MM.1S (cell line): ENCODE measurements around the gene NCKAP5.
"Not testable (repeated sequence)": the region's sequence is repeated elsewhere in the genome, so short reads cannot be mapped to it uniquely, and the experiment has no call there.

Experiments
- DNase-seq: peaks from one replicate; pipeline ENCODE4 v3.0.0-alpha.2; 2015
- H2AFZ ChIP-seq: fragments of 300-600 bp; sonication (generic); 2 replicates; pipeline ENCODE4 v1.6.0; 2016; ENCODE audit warnings: antibody characterized with exemption, low read length
- H3F3A ChIP-seq: fragments of 300-600 bp; sonication (generic); 2 replicates; pipeline ENCODE4 v1.6.1; 2016; ENCODE audit warnings: mild to moderate bottlenecking, antibody characterized with exemption, low read length, moderate library complexity, mixed read lengths; ENCODE audit not compliant: insufficient read depth
- H3K27ac ChIP-seq: fragments of 300-600 bp; sonication (generic); 2 replicates; pipeline ENCODE4 v1.5.1; 2016; ENCODE audit warnings: mild to moderate bottlenecking, low read length
- H3K27me3 ChIP-seq: fragments of 300-600 bp; sonication (generic); replicated peaks from 2 replicates; pipeline ENCODE4 v1.6.0; 2016; ENCODE audit warnings: low read length; ENCODE audit not compliant: insufficient read depth
- H3K36me3 ChIP-seq: fragments of 300-600 bp; sonication (generic); replicated peaks from 2 replicates; pipeline ENCODE4 v1.6.1; 2016; ENCODE audit warnings: mild to moderate bottlenecking, low read length, mixed read lengths; ENCODE audit not compliant: insufficient read depth
- H3K4me1 ChIP-seq: fragments of 300-600 bp; sonication (generic); 2 replicates; pipeline ENCODE4 v1.6.1; 2016; ENCODE audit warnings: low read length, mixed read lengths
- H3K4me2 ChIP-seq: fragments of 300-600 bp; sonication (generic); 2 replicates; pipeline ENCODE4 v1.6.0; 2016; ENCODE audit warnings: low read depth, low read length
- H3K4me3 ChIP-seq: fragments of 300-600 bp; sonication (generic); 2 replicates; pipeline ENCODE4 v1.5.1; 2016; ENCODE audit warnings: low read length, mixed read lengths
- H3K79me2 ChIP-seq: fragments of 300-600 bp; sonication (generic); 2 replicates; pipeline ENCODE4 v1.6.1; 2016; ENCODE audit warnings: mixed run types, low read length, mixed read lengths
- H3K9ac ChIP-seq: fragments of 300-600 bp; sonication (generic); 2 replicates; pipeline ENCODE4 v1.6.1; 2016; ENCODE audit warnings: low read length, mixed read lengths
- H3K9me2 ChIP-seq: fragments of 300-600 bp; sonication (generic); replicated peaks from 2 replicates; pipeline ENCODE4 v1.6.1; 2016; ENCODE audit warnings: mild to moderate bottlenecking, low read length, mixed read lengths; ENCODE audit not compliant: insufficient read depth
- H3K9me3 ChIP-seq: fragments of 300-600 bp; sonication (generic); replicated peaks from 2 replicates; pipeline ENCODE4 v1.6.1; 2016; ENCODE audit warnings: mild to moderate bottlenecking, low read length, mixed read lengths; ENCODE audit not compliant: insufficient read depth
- H4K20me1 ChIP-seq: fragments of 300-600 bp; sonication (generic); 2 replicates; pipeline ENCODE4 v1.6.1; 2016; ENCODE audit warnings: mild to moderate bottlenecking, low read length, moderate library complexity, mixed read lengths; ENCODE audit not compliant: insufficient read depth
- CTCF ChIP-seq: fragments of 300-600 bp; sonication (generic); IDR thresholded peaks from 2 replicates; pipeline ENCODE4 v1.5.1; 2016; ENCODE audit warnings: antibody characterized with exemption, low read length, mixed read lengths
- EZH2 ChIP-seq: fragments of 300-600 bp; sonication (generic); optimal IDR thresholded peaks from 2 replicates; pipeline ENCODE3; 2017; ENCODE audit warnings: low read depth, mild to moderate bottlenecking, antibody characterized with exemption, low read length, mixed read lengths
- EZH2phosphoT487 ChIP-seq: fragments of 300-600 bp; sonication (generic); IDR thresholded peaks from 2 replicates; pipeline ENCODE4 v1.6.1; 2018; ENCODE audit warnings: antibody characterized with exemption, low read length

Gene NCKAP5

GRCh38 chr2:132715386-132716351, 852.6 kb downstream of the NCKAP5 start:
- TF ChIP-seq CTCF (no peak), EZH2phosphoT487 (no peak), EZH2 (no peak)
- no peak overlapping the region for H2AFZ ChIP-seq
- no peak overlapping the region for H3K4me2 ChIP-seq
- no peaks in the 10 kb centered on the region for H4K20me1 ChIP-seq
- no peak overlapping the region for H3K4me3 ChIP-seq
- no peaks in the 10 kb centered on the region for H3K36me3 ChIP-seq
- H3K9ac ChIP-seq, result no peak overlapping the region
- H3K9me3 ChIP-seq, result no peaks in the 10 kb centered on the region
- H3K27ac ChIP-seq, result no peak overlapping the region
- no peaks in the 10 kb centered on the region for H3K9me2 ChIP-seq
- H3K79me2 ChIP-seq, result no peaks in the 10 kb centered on the region
- 0 out of 2 replicates have a peak, but pooled peaks cover 4% of the 10 kb centered on the region for H3K4me1 ChIP-seq
- peak; percentile 36 for DNase-seq
- H3F3A ChIP-seq, result no peaks in the 10 kb centered on the region
- no peaks in the 10 kb centered on the region for H3K27me3 ChIP-seq

GRCh38 chr2:132703396-132703795, 864.9 kb downstream of the NCKAP5 start:
- DNase-seq, result no peak
- H3K36me3 ChIP-seq, result no peaks in the 10 kb centered on the region
- no peaks in the 10 kb centered on the region; the same call in 1 of the 2 replicates for H3K9me3 ChIP-seq
- no peak overlapping the region for H3K4me2 ChIP-seq
- no peak overlapping the region for H3K4me3 ChIP-seq
- no peaks in the 10 kb centered on the region for H3K4me1 ChIP-seq
- H3K27ac ChIP-seq, result no peak overlapping the region
- no peaks in the 10 kb centered on the region for H3K9me2 ChIP-seq
- H3K79me2 ChIP-seq, result no peaks in the 10 kb centered on the region
- no peak overlapping the region for H3K9ac ChIP-seq
- no peak overlapping the region for H2AFZ ChIP-seq
- H3K27me3 ChIP-seq, result no peaks in the 10 kb centered on the region
- TF ChIP-seq CTCF (no peak), EZH2phosphoT487 (no peak), EZH2 (no peak)
- H3F3A ChIP-seq, result no peaks in the 10 kb centered on the region
- no peaks in the 10 kb centered on the region for H4K20me1 ChIP-seq

- H4K20me1 ChIP-seq, result no peaks in the 10 kb centered on the region
- H3K4me2 ChIP-seq, result no peak overlapping the region
- TF ChIP-seq EZH2 (no peak), EZH2phosphoT487 (no peak), CTCF (no peak)
- no peaks in the 10 kb centered on the region for H3K27me3 ChIP-seq
- no peak overlapping the region for H3K27ac ChIP-seq
- no peaks in the 10 kb centered on the region for H3K4me1 ChIP-seq
- H3K9me3 ChIP-seq, result no peaks in the 10 kb centered on the region; the same call in 1 of the 2 replicates
- H2AFZ ChIP-seq, result no peak overlapping the region
- no peak overlapping the region for H3K9ac ChIP-seq
- H3K9me2 ChIP-seq, result no peaks in the 10 kb centered on the region
- H3F3A ChIP-seq, result no peaks in the 10 kb centered on the region
- DNase-seq, result no peak
- no peaks in the 10 kb centered on the region for H3K36me3 ChIP-seq
- H3K4me3 ChIP-seq, result no peak overlapping the region
- H3K79me2 ChIP-seq, result no peaks in the 10 kb centered on the region
These were observed 866.5 kb downstream of the NCKAP5 start for GRCh38 chr2:132701810-132702209.

- H3K79me2 ChIP-seq, H3K9me2 ChIP-seq, H3F3A ChIP-seq, H3K27me3 ChIP-seq, H3K9me3 ChIP-seq, H3K9ac ChIP-seq, H3K4me2 ChIP-seq, H2AFZ ChIP-seq, H3K27ac ChIP-seq, H4K20me1 ChIP-seq, H3K4me3 ChIP-seq, DNase-seq, H3K36me3 ChIP-seq, H3K4me1 ChIP-seq: not testable (repeated sequence)
These were observed 868.5 kb downstream of the NCKAP5 start for GRCh38 chr2:132699802-132700201.

- H3K4me1 ChIP-seq, H4K20me1 ChIP-seq, DNase-seq, H2AFZ ChIP-seq, H3K9ac ChIP-seq, H3K9me3 ChIP-seq, H3K79me2 ChIP-seq, H3K27ac ChIP-seq, H3F3A ChIP-seq, H3K9me2 ChIP-seq, H3K4me2 ChIP-seq, H3K27me3 ChIP-seq, H3K4me3 ChIP-seq, H3K36me3 ChIP-seq: not testable (repeated sequence)
These were observed 869.9 kb downstream of the NCKAP5 start for GRCh38 chr2:132698347-132698746.
